Neural cell (in vitro differentiated cells): Measurements from ENCODE around the gene CIC.

ENCODE experiments used
- CTCF ChIP-seq: fragments of 450-650 bp; IDR thresholded peaks from 2 replicates; pipeline ENCODE4 v1.5.1; 2014; ENCODE audit warnings: antibody characterized with exemption, mild to moderate bottlenecking, moderate library complexity; ENCODE audit not compliant: poor library complexity, severe bottlenecking
- EP300 ChIP-seq: fragments of 450-650 bp; conservative IDR thresholded peaks from 2 replicates; pipeline ENCODE4 v1.6.1; 2014; ENCODE audit warnings: antibody characterized with exemption, mild to moderate bottlenecking, moderate library complexity; ENCODE audit not compliant: poor library complexity, severe bottlenecking
- EZH2 ChIP-seq: fragments of 200-600, 300-800 bp; shearing (Covaris generic), sonication (generic); IDR thresholded peaks from 2 replicates; pipeline ENCODE4 v1.6.1; 2014; ENCODE audit warnings: antibody characterized with exemption, low read length, borderline replicate concordance, mild to moderate bottlenecking; ENCODE audit not compliant: insufficient read depth, poor library complexity, severe bottlenecking
- SMC3 ChIP-seq: fragments of 450-650 bp; conservative IDR thresholded peaks from 2 replicates; pipeline ENCODE4 v1.6.1; 2014; ENCODE audit warnings: antibody characterized with exemption, mild to moderate bottlenecking, moderate library complexity; ENCODE audit not compliant: poor library complexity

GRCh38 chr19:42268142-42268703, 829 bp upstream of the CIC start:
- TF ChIP-seq CTCF (no peak), EP300 (peak; percentile 91), SMC3 (peak; percentile 41), EZH2 (no peak)
